Ascending aorta (tissue), 2 donors: ENCODE data around the gene ASXL2. TPM values are rescaled to one million over a fixed set of nuclear protein-coding genes. Genes with fewer than 3 reads are reported as not detected.

Experiments
- DNase-seq, 2 donors: peaks; one replicate each; pipeline ENCODE4 v3.0.0-alpha.2; 2019; ENCODE audit warnings: low spot score in 2 of 2
- H3K27ac ChIP-seq, 2 donors: fragments of 200-600 bp; sonication (generic); one replicate each; pipeline ENCODE4 v1.5.1; 2016 to 2017; ENCODE audit warnings: mild to moderate bottlenecking in 1 of 2
- H3K27me3 ChIP-seq: fragments of 200-600 bp; sonication (generic); one replicate; pipeline ENCODE4 v1.5.1; 2017
- H3K36me3 ChIP-seq, 2 donors: fragments of 200-600 bp; sonication (generic); one replicate each; pipeline ENCODE4 v1.5.1; 2016
- H3K4me1 ChIP-seq, 2 donors: fragments of 200-600 bp; sonication (generic); one replicate each; pipeline ENCODE4 v1.5.1; 2016 to 2017; ENCODE audit warnings: mild to moderate bottlenecking in 1 of 2
- H3K4me3 ChIP-seq, 2 donors: fragments of 200-600 bp; sonication (generic); one replicate each; pipeline ENCODE4 v1.5.1; 2016 to 2017; ENCODE audit warnings: mild to moderate bottlenecking in 1 of 2
- H3K9me3 ChIP-seq, 2 donors: fragments of 200-600 bp; sonication (generic); one replicate each; pipeline ENCODE4 v1.5.1; 2016
- intact Hi-C: fragments of 100-400 bp; cut with DNase I; formaldehyde crosslinking; loops from one replicate; pipeline ENCODE4 v1.15.1; 2023
- total RNA-seq: library from RNA; depleted of rRNA; stranded (reverse); fragments of >200 nt; gene quantifications from one replicate; pipeline ENCODE4 v1.1.0, GENCODE V29; 2016
- TF ChIP-seq, protein P1 (sequence below), 3 experiments: fragments of 200-600 bp in 2 of 3; fragments of 450-650 bp in 1 of 3; sonication (generic) in 2 of 3; IDR thresholded peaks; one replicate each; pipeline ENCODE4 v1.5.1; 2016 to 2019; ENCODE audit warnings: antibody characterized with exemption in 3 of 3, mild to moderate bottlenecking in 1 of 3, moderate library complexity in 1 of 3

ASXL2 gene
- total RNA-seq, 1 donor from 2014 or later, result 8.7 TPM

DNA sequence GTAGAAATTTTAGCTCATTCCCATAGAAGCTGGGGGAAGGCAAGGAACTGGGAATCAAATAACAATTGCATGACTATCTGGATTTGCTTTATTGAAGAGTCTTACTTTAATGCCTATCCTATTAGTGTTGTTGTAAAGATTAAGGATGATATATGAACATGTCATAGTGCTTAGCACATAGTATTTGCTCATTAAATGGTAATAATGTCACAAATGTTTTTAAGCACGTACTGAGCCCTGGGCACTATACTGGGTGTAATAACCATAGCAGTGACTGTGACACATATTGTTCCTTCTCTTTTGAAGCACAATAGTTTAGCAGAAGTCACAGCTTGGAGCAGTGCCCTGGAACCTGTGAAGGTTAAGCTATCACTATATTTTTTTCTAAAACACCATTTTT is 157.7 kb downstream of the ASXL2 start:
- no peak overlapping the region for H3K4me3 ChIP-seq
- intact Hi-C loops, result no loop called here
- H3K4me1 ChIP-seq, result no peaks in the 10 kb centered on the region
- no peaks in the 10 kb centered on the region for H3K9me3 ChIP-seq
- no peaks in the 10 kb centered on the region for H3K36me3 ChIP-seq
- H3K27me3 ChIP-seq, result no peaks in the 10 kb centered on the region
- TF ChIP-seq, protein P1, sequence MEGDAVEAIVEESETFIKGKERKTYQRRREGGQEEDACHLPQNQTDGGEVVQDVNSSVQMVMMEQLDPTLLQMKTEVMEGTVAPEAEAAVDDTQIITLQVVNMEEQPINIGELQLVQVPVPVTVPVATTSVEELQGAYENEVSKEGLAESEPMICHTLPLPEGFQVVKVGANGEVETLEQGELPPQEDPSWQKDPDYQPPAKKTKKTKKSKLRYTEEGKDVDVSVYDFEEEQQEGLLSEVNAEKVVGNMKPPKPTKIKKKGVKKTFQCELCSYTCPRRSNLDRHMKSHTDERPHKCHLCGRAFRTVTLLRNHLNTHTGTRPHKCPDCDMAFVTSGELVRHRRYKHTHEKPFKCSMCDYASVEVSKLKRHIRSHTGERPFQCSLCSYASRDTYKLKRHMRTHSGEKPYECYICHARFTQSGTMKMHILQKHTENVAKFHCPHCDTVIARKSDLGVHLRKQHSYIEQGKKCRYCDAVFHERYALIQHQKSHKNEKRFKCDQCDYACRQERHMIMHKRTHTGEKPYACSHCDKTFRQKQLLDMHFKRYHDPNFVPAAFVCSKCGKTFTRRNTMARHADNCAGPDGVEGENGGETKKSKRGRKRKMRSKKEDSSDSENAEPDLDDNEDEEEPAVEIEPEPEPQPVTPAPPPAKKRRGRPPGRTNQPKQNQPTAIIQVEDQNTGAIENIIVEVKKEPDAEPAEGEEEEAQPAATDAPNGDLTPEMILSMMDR (IDR thresholded peaks at IDR 0.05), result no peak
- no peak overlapping the region for H3K27ac ChIP-seq
- no peak for DNase-seq

DNA sequence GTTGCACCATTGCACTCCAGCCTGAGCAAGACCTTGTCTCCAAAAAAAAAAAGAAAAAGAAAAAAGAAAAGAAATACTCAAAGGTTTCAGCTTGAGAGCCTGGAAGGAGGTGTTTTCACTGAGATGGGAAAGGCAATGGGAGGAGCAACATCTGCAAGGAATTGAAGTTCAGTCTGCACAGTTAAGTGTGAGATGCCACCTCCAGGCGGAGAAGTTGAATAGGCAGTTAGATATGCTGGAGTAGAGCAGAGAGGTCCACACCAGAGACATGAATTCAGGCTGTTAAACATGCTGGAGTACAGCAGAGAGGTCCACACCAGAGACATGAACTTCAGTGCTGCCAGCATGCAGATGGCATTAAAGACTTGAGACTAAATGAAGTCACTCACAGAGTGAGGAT is 163.5 kb downstream of the ASXL2 start:
- Histone ChIP-seq H3K4me3 (no peak overlapping the region), H3K27ac (no peak overlapping the region), H3K27me3 (no peaks in the 10 kb centered on the region), H3K36me3 (no peaks in the 10 kb centered on the region), H3K4me1 (no peaks in the 10 kb centered on the region), H3K9me3 (no peaks in the 10 kb centered on the region)
- no peak for DNase-seq
- intact Hi-C loops, result no loop called here
- TF ChIP-seq, protein P1 (IDR thresholded peaks at IDR 0.05), result no peak

DNA sequence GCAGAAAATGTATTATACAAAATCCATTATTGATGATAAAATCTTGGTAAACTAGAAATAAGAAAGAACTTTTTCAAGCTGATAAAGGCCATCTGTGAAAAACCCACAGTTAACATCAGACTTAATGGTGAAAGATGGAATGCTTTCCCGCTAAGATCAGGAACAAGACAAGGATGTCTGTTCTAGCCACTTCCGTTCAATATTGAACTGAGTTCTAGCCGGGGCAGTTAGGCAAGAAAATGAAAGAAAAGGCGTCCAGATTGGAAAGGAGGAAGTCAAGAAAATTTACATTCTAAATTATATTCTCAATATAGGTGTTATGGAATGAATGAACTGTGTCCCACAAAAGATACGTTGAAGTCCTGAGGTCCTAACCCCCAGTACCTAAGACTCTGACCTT is 165.8 kb downstream of the ASXL2 start:
- intact Hi-C loops, result no loop called here
- H3K9me3 ChIP-seq, result no peaks in the 10 kb centered on the region

DNA sequence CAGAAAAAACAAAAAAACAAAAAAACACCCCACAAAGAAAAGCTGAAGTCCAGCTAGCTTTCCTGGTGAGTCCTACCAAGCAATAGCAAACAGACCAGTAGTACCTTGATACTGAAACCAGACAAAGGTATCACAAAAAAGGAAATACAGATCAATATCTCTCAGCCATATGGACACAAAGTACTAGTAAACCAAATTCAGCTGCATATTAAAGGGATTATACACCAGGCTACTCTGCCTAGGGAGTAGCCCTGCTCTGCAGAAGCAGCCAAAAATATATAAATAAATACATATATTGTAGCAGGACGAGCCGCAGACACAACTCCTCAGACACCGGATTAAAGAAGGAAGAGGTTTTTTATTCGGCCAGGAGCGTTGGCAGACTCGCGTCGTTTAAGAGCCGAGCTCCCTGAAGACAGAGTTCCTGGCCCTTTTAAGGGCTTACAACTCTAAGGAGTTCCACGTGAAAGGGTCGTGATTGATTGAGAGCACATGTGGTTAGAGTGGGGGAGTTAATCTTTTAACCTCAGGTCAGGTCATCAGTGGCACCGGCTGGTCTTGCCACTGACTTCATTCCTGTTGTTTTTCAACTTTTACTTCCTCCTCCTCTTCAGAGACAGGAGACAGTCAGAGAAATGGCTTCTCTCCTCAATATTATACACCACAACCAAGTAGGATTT is 166.5 kb downstream of the ASXL2 start:
- no peak overlapping the region for H3K4me3 ChIP-seq
- H3K27ac ChIP-seq, result no peak overlapping the region
- intact Hi-C loops, result no loop called here
- TF ChIP-seq, protein P1 (IDR thresholded peaks at IDR 0.05), result no peak
- no peaks in the 10 kb centered on the region for H3K36me3 ChIP-seq
- H3K9me3 ChIP-seq, result no peaks in the 10 kb centered on the region
- H3K4me1 ChIP-seq, result no peaks in the 10 kb centered on the region
- no peaks in the 10 kb centered on the region for H3K27me3 ChIP-seq
- DNase-seq, result no peak

More for the DNA sequence above, 165.8 kb downstream of the ASXL2 start:
- Histone ChIP-seq H3K4me1 (no peaks in the 10 kb centered on the region), H3K36me3 (no peaks in the 10 kb centered on the region), H3K27ac (no peak overlapping the region), H3K27me3 (no peaks in the 10 kb centered on the region), H3K4me3 (no peak overlapping the region)
- no peak for DNase-seq
- TF ChIP-seq, protein P1 (IDR thresholded peaks at IDR 0.05), result no peak

DNA sequence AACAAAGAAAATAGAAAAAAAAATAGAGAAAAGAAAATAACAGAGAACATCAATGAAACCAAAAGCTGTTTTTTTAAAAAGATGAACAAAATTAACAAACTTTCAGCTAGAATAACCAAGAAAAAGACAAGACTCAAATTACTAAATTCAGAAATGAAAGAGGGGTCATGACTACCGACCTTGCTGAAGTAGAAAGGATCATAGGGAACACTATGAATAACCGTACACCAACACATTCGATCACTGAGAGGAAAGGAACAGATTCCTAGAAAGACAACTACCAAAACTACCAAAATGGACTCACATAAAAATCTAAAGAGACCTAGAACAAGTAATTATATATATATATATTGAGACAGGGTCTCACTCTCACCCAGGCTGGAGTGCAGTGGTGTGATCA is 167.5 kb downstream of the ASXL2 start:
- DNase-seq, result no peak
- intact Hi-C loops, result no loop called here
- TF ChIP-seq, protein P1 (IDR thresholded peaks at IDR 0.05), result no peak

DNA sequence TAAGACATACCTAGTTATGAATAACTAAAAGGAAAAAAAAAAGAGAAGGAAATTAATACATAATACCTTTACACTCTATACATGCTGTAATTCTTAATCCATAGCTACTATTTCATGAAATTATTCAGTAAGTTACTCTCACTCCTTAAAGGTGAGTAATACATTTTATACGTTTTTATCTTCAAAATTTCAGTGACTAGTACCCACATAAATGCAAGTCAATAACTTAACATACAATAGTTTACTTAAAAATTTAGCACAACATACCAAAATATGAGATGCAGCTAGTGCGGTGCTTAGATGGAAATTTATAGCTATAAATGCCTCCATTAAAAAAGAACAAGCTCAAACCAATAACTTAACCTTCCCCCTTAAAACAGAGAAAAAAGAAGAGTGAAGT is 168.9 kb downstream of the ASXL2 start:
- intact Hi-C loops, result no loop called here

More for the DNA sequence above, 167.5 kb downstream of the ASXL2 start:
- H3K9me3 ChIP-seq, result no peaks in the 10 kb centered on the region
- no peaks in the 10 kb centered on the region for H3K36me3 ChIP-seq
- no peaks in the 10 kb centered on the region for H3K27me3 ChIP-seq
- H3K4me1 ChIP-seq, result no peaks in the 10 kb centered on the region
- H3K4me3 ChIP-seq, result no peak overlapping the region
- H3K27ac ChIP-seq, result no peak overlapping the region

More for the DNA sequence above, 168.9 kb downstream of the ASXL2 start:
- Histone ChIP-seq H3K4me1 (no peaks in the 10 kb centered on the region), H3K27ac (no peak overlapping the region), H3K27me3 (no peaks in the 10 kb centered on the region), H3K36me3 (no peaks in the 10 kb centered on the region), H3K4me3 (no peak overlapping the region), H3K9me3 (no peaks in the 10 kb centered on the region)
- TF ChIP-seq, protein P1 (IDR thresholded peaks at IDR 0.05), result no peak
- no peak for DNase-seq
